Inferior parietal cortex (tissue), 1 donor: ENCODE data around the gene GREB1.

Experiments used
- DNase-seq: peaks from one replicate; pipeline ENCODE4 v3.0.0-alpha.2; 2016; ENCODE audit errors: extremely low spot score

GREB1 gene

DNA sequence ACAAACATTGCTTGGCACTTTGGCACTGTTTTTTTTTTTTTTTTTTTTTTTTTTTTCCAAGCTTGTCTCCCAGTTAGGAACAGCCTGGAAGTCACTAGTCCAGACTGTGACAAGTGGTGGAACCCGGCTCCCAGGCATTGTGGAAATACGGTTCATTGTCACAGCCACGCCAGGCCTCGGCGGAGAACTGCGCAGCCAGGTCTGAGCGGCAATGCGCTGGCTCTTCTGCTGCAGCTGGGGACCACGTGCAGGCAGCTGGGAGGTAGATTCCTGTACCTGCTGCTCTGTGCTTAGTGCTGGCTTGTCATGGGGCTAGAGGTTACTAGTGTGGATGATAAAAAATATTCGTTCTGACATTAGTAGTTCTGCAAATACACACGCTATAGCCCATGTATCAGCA is 131.2 kb downstream of the GREB1 start:
- no peak for DNase-seq

GRCh38 chr2:11665510-11666362 is 131.9 kb downstream of the GREB1 start:
- DNase-seq: no peak

GRCh38 chr2:11667194-11667593 is 133.3 kb downstream of the GREB1 start:
- DNase-seq: no peak

GRCh38 chr2:11667866-11668637 is 134.2 kb downstream of the GREB1 start:
- DNase-seq: no peak

DNA sequence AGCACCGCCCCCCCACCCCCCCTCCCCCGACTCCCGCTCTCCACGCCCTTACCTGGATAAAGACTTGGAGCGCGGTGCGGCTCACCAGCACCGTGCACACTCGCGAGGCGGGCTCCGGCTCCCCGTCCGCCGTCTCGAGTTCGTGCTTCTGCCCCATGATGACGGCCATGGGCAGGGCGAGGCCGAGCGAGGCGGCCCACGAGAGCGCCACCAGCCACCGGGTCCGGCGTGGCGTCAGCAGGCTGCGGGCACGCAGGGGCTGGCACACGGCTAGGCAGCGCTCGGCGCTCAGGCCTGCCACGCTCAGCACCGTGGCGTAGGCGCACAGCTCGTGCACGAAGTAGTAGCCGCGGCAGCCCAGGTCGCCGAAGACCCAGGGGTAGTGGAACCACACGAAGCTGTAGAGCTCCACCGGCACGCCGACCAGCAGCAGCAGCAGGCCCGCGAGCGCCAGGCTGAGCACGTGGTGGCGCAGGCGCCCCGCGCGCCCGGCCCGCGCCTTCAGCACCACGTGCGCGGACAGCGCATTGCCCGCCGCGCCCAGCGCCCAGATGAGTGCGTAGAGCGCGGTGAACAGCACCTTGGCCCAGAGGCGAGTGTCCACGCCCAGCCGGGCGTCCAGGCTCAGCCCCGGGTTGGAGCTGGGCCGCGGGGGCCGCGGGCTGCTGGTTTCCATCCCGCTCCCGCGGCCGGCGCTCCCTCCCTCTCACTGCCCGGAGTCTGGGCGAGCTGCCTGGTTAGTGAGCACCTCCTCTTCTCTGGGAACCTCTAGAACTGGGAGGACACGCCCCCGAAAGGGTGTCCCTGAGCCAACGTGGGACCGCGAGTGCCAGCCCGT is 135.8 kb downstream of the GREB1 start, which contains the start of gene NTSR2:
NTSR2 (minus strand) TSS at position 742 of the 838 bp plus-strand sequence; CDS start at position 676, 66 bp downstream.
- no peak for DNase-seq

DNA sequence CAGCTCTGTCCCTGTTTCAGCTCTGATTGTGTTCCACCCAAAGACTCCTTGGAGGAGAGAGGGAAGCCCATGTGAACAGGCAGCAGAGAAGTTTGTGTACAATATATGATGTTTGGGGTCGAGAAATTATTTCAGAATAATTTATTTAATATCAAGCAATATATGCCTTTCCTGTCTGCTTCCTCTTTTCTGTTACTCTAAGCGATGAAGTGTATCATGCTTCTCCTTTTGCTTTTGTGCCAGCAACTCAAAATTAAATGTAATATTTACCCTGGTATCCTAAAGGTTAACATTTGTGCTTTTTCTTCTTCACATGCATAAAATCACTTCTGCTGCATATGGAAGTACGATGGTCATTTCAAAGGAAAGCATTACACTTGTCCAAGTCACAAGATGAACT is 138.6 kb downstream of the GREB1 start:
- DNase-seq: no peak

DNA sequence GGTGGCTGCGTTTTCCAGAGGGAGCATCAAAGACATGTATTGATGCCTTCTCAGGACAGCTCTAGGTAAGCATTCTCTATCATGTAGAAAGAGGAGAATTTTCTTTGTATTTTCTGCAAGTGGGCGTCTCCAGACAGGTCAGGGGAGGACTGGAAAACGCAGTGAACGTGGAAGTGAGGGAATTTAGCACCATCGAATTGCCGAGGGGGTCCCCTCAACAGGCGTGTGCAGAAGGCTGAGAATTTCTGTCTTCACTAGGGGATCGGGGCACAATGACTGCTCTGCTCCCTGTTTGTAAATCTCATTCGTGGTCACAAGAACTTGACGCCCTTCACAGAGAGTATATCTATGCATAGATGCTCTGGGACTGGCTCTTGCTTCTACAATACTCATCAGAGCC is 141.1 kb downstream of the GREB1 start:
- no peak for DNase-seq

DNA sequence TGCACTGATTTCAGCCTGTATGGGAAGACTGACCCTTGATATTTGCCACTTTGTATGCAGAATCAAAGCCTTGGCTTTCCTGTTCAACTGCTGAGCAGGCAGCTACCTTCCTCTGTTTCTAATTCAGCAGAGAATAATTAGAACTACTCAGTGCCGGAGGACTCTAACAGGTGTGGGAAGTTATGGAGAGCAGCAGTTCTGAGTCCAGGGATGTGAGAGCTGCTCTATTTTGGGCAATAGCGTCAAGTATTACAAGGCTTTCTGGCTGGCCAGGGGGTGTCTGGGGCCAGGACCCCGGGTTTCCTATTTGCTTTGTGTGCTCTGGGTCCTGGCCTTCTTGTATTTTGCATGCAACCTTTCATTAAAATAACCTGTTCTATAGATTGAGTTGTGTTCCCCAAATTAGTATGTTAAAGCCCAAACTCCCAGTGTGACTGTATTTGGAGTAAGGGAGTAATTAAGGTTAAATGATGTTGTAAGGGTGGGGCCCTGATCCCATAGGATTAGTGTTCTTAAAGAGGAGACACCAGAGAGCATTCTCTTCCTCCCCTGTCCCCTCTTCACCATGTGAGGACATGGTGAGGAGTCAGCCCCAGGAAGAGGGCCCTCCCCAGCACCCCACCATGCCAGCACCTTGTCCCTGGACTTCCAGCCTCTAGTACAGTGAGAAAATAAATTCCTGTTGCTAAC is 141.7 kb downstream of the GREB1 start:
- DNase-seq: no peak

- no peak for DNase-seq
Observed at GRCh38 chr2:11676640-11677039, 142.8 kb downstream of the GREB1 start.

DNA sequence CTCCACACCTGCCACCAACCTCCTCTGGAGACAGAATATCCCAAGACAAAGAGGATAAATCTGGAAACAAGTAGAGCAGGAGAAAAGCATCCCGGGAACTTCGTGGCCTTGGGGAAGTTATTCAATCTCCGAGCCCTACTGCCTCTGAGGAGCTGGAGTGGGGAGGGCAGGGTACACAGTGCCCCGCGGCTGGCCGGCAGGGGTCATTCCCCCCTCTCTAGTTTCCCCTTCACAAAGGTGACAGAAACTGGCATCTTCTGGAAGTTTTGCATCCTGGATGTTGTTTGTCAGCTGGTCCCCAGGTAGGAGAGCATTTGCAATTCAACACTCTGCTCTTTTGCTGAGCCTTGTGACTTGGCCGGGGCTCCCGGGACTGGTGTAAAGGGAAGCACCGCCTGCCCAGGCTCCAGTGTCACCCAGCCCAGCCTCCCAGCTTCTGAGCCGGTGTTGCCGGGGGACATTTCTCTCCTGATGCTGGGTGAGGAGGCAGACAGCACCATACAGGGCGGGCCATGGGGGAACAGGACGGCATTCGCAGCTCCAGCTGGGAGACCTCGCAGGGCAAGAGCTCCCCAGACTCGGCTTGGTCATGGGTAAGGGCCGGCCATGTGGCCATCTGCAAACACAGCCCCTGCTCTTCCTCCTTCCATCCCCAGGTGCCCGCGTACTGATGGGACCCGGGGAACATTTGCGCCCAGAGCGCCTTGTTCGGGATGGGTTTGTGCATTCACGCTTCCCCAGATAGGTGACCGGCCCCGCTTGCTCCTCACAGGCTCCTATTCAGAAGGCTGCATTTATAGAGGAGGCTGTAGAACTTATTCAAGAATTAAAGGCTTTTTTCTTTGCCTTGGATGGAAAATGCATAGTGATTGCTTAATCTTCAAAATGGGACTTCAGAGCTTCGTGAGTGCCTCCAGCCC is 143.6 kb downstream of the GREB1 start:
- no peak for DNase-seq

DNA sequence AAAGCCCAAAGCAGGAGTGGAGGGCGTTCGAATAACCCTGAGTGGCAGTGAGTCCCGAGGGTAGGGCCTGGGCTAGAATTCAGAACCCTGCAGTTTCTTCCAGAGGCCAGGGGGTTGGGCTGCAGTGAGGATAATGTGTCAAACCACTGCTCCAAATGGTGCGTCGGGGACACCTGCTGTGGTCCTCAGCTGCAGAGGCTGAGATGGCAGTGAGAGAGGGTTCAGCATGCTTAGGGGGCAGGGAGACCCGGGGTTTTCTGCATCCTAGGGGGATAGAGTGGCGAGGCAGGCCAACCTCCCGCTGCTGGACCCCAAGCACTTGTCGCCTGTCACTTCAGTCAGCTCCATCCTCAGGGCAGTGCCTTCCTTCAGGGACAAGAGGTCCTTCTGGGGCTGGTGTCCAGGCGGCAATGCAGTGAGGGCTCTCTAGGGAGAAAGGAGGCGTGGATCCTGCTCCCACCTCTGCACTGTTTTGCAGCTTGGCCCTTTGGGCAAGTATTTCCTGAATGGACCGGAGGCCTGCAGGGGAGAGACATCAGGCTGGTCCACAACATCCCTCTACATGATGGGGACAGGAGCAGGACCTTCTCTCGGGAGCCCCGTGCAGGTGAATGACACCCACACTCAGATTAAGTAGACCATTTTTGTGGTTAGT is 144.6 kb downstream of the GREB1 start:
- no peak for DNase-seq

GRCh38 chr2:11679016-11679415 is 145.2 kb downstream of the GREB1 start:
- DNase-seq: no peak

DNA sequence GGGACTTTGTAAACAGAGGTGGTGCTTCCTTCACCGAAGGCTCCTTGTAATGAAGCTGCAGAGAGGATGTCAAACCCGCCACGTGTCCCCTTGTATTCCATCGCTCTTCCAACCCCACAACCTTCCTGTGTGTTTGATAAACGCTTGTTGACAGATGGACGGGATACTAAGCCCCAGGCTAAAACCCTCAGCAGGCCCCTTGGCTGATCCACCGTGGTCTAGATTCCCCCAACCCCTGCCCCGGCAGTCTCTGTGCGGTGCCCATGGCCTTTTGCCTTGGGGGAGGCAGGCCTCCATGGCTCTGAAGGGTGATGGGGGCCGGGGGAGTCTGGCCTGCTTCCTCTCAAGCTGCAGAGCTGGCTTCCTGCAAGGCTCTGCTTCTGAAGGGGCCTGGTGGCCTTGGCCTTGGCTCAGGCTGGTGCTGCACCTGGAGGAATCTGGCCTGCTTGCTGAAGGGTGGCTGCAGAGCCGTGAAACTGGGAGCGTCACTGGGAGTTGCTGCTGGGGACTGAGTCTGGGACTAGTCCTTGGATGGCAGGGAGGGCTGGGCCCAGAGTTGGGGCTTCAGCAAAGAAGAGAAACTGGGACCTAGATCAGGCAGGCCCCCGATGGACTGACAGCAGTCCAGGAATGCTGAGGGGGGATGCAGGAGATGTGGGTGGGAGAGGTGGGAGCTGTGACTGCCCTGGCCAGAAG is 145.8 kb downstream of the GREB1 start:
- DNase-seq: no peak

- no peak for DNase-seq
Observed at GRCh38 chr2:11680182-11680900, 146.5 kb downstream of the GREB1 start.

- DNase-seq: no peak
Observed at GRCh38 chr2:11680901-11681721, 147.3 kb downstream of the GREB1 start.

GRCh38 chr2:11681722-11682589 is 148.1 kb downstream of the GREB1 start:
- DNase-seq: no peak

- no peak for DNase-seq
Observed at GRCh38 chr2:11682590-11682915, 148.7 kb downstream of the GREB1 start.
